H9 (cell line): ENCODE measurements around the gene DPH1. TPM values are rescaled to one million over a fixed set of nuclear protein-coding genes. Genes with fewer than 3 reads are reported as not detected.

Source experiments
- DNase-seq: peaks from one replicate; pipeline ENCODE4 v3.0.0-alpha.2; 2017
- H2AFZ ChIP-seq: one replicate; pipeline ENCODE4 v1.6.1; 2013; ENCODE audit warnings: mild to moderate bottlenecking, low read length, control low read depth, moderate library complexity
- H2AK5ac ChIP-seq: 2 replicates; pipeline ENCODE4 v1.6.1; 2013; ENCODE audit warnings: low read length, control low read depth, mixed read lengths; ENCODE audit not compliant: insufficient read length
- H2BK120ac ChIP-seq: one replicate; pipeline ENCODE4 v1.6.1; 2013; ENCODE audit warnings: low read depth, mild to moderate bottlenecking, low read length, control low read depth, inconsistent platforms; ENCODE audit not compliant: poor library complexity, severe bottlenecking
- H2BK12ac ChIP-seq: 2 replicates; pipeline ENCODE4 v1.6.1; 2013; ENCODE audit warnings: low read length, control low read depth, mixed read lengths, low read depth; ENCODE audit not compliant: insufficient read length
- H2BK15ac ChIP-seq: 2 replicates; pipeline ENCODE4 v1.6.1; 2013; ENCODE audit warnings: low read depth, low read length, control low read depth
- H2BK20ac ChIP-seq: one replicate; pipeline ENCODE4 v1.6.1; 2013; ENCODE audit warnings: low read depth, mild to moderate bottlenecking, low read length, control low read depth, inconsistent platforms; ENCODE audit not compliant: poor library complexity, severe bottlenecking
- H2BK5ac ChIP-seq: 2 replicates; pipeline ENCODE4 v1.6.1; 2013; ENCODE audit warnings: low read length, control low read depth, mixed read lengths; ENCODE audit not compliant: insufficient read length
- H3K14ac ChIP-seq: 2 replicates; pipeline ENCODE4 v1.6.1; 2013; ENCODE audit warnings: low read length, control low read depth; ENCODE audit not compliant: insufficient read depth
- H3K18ac ChIP-seq: 2 replicates; pipeline ENCODE4 v1.6.1; 2013; ENCODE audit warnings: low read depth, mild to moderate bottlenecking, mixed read lengths, low read length, control low read depth; ENCODE audit not compliant: insufficient read length
- H3K23ac ChIP-seq: 2 replicates; pipeline ENCODE4 v1.6.1; 2013; ENCODE audit warnings: low read length, control low read depth, mixed read lengths, low read depth; ENCODE audit not compliant: insufficient read length
- H3K23me2 ChIP-seq: 2 replicates; pipeline ENCODE4 v1.6.1; 2013; ENCODE audit warnings: low read depth, mild to moderate bottlenecking, mixed read lengths, low read length, control low read depth; ENCODE audit not compliant: insufficient read length, poor library complexity, severe bottlenecking
- H3K27ac ChIP-seq: 2 replicates; pipeline ENCODE4 v1.5.1; 2013; ENCODE audit warnings: low read length, control low read depth, mixed read lengths, low read depth; ENCODE audit not compliant: insufficient read length
- H3K27me3 ChIP-seq: 2 replicates; pipeline ENCODE4 v1.6.1; 2013; ENCODE audit warnings: low read length, control low read depth, inconsistent platforms; ENCODE audit not compliant: insufficient read depth
- H3K4ac ChIP-seq: 2 replicates; pipeline ENCODE4 v1.6.1; 2013; ENCODE audit warnings: low read depth, mild to moderate bottlenecking, control low read depth, inconsistent platforms, low read length, moderate library complexity
- H3K4me1 ChIP-seq: 2 replicates; pipeline ENCODE4 v1.6.1; 2013; ENCODE audit warnings: low read length, control low read depth, inconsistent platforms; ENCODE audit not compliant: insufficient read depth
- H3K4me2 ChIP-seq: 2 replicates; pipeline ENCODE4 v1.6.1; 2013; ENCODE audit warnings: low read length, control low read depth, mixed read lengths; ENCODE audit not compliant: insufficient read length, insufficient read depth
- H3K56ac ChIP-seq: 2 replicates; pipeline ENCODE4 v1.6.1; 2013; ENCODE audit warnings: low read depth, mild to moderate bottlenecking, mixed read lengths, low read length, control low read depth; ENCODE audit not compliant: insufficient read length
- H3K79me1 ChIP-seq: 2 replicates; pipeline ENCODE4 v1.6.1; 2013; ENCODE audit warnings: low read depth, mild to moderate bottlenecking, moderate library complexity, low read length, control low read depth, inconsistent platforms; ENCODE audit not compliant: insufficient read depth, poor library complexity, severe bottlenecking
- H3K79me2 ChIP-seq: 2 replicates; pipeline ENCODE4 v1.6.1; 2013; ENCODE audit warnings: low read length, control low read depth, inconsistent platforms; ENCODE audit not compliant: insufficient read depth
- H3K9ac ChIP-seq: 2 replicates; pipeline ENCODE4 v1.6.1; 2013; ENCODE audit warnings: low read length, control low read depth, mixed read lengths; ENCODE audit not compliant: insufficient read length; ENCODE audit errors: extremely low read depth
- H3K9me3 ChIP-seq: one replicate; pipeline ENCODE4 v1.6.1; 2013; ENCODE audit warnings: low read depth, low read length, inconsistent platforms; ENCODE audit not compliant: control insufficient read depth
- H3T11ph ChIP-seq: one replicate; pipeline ENCODE4 v1.6.1; 2013; ENCODE audit warnings: mild to moderate bottlenecking, low read length, control low read depth, inconsistent platforms
- H4K20me1 ChIP-seq: one replicate; pipeline ENCODE4 v1.6.1; 2013; ENCODE audit not compliant: control insufficient read depth, insufficient read length, insufficient read depth
- H4K5ac ChIP-seq: 2 replicates; pipeline ENCODE4 v1.6.1; 2013; ENCODE audit warnings: low read depth, mild to moderate bottlenecking, mixed read lengths, low read length, control low read depth; ENCODE audit not compliant: insufficient read length
- H4K8ac ChIP-seq: replicated peaks from 2 replicates; pipeline ENCODE4 v1.6.1; 2013; ENCODE audit warnings: low read length, control low read depth, mixed read lengths, low read depth; ENCODE audit not compliant: insufficient read length
- H4K91ac ChIP-seq: 2 replicates; pipeline ENCODE4 v1.6.1; 2013; ENCODE audit warnings: low read depth, mild to moderate bottlenecking, moderate library complexity, mixed read lengths, low read length, control low read depth; ENCODE audit not compliant: insufficient read length
- H3K27ac Mint-ChIP-seq, 3 experiments: 2 replicates in 2 of 3; 3 replicates in 1 of 3; pipeline ENCODE4 v1.8.0; 2020 to 2021; ENCODE audit warnings: mixed read lengths in 3 of 3, mild to moderate bottlenecking in 1 of 3, moderate library complexity in 1 of 3
- H3K27me3 Mint-ChIP-seq: 2 replicates; pipeline ENCODE4 v1.8.0; 2021; ENCODE audit warnings: low read depth, mild to moderate bottlenecking, moderate library complexity, mixed read lengths
- H3K36me3 Mint-ChIP-seq, 3 experiments: 2 replicates in 2 of 3; 3 replicates in 1 of 3; pipeline ENCODE4 v1.8.0; 2020 to 2021; ENCODE audit warnings: low read depth in 3 of 3, mixed read lengths in 3 of 3; ENCODE audit not compliant: insufficient read depth in 1 of 3
- H3K4me1 Mint-ChIP-seq, 2 experiments: 2 replicates each; pipeline ENCODE4 v1.8.0; 2020; ENCODE audit warnings: mixed read lengths in 2 of 2
- H3K4me3 Mint-ChIP-seq, 2 experiments: 2 replicates in 1 of 2; 3 replicates in 1 of 2; pipeline ENCODE4 v1.8.0; 2020 to 2021; ENCODE audit warnings: mild to moderate bottlenecking in 2 of 2, mixed read lengths in 2 of 2, moderate library complexity in 1 of 2
- H3K9me3 Mint-ChIP-seq, 2 experiments: 2 replicates in 1 of 2; 3 replicates in 1 of 2; pipeline ENCODE4 v1.8.0; 2020; ENCODE audit warnings: mild to moderate bottlenecking in 2 of 2, mixed read lengths in 2 of 2, moderate library complexity in 1 of 2
- CTCF ChIP-seq: fragments of 200-600 bp; sonication (generic); conservative IDR thresholded peaks from 3 replicates; pipeline ENCODE4 v1.8.0; 2021; ENCODE audit warnings: antibody characterized with exemption, mild to moderate bottlenecking
- WGBS: extraction: QIAGEN DNeasy Blood & Tissue Kit; methylation state at CpG from one replicate; pipeline ENCODE4 v1.1.7; 2013; ENCODE audit warnings: missing lambda C conversion rate, low lambda C conversion rate, mixed read lengths; ENCODE audit not compliant: insufficient read length; ENCODE audit errors: extremely low coverage; 5-methylcytosine and 5-hydroxymethylcytosine counted together
- total RNA-seq: library from RNA; stranded (reverse); gene quantifications from 2 replicates; pipeline ENCODE4 v1.2.1, GENCODE V29; 2021

The DPH1 gene
- total RNA-seq, 1 experiment from 2014 or later = 27.5 TPM

DNA sequence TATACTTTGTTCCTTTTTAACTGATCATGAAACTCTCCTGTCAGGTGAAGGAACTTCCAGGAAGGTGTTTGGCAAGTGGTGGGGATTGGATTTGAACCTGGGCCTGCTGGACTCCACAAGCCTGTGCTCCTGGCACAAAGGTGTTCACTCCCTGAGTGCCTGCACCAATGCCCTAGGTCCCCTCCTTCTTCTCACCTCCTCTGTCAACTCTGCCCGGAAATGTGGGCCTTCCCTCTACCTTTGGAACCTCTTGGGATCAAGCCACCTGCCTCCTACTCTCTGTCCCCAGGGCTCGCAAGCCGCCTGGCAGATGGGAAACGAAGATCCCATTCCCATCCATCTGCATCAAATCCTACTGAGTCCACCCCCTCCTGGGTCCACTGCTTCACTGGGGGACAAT, 44.9 kb upstream of the DPH1 start:
- Histone ChIP-seq H3T11ph (no peak overlapping the region), H3K9me3 (no peaks in the 10 kb centered on the region), H2BK15ac (no peak overlapping the region), H3K27me3 (no peaks in the 10 kb centered on the region; the same call in 1 of the 2 replicates), H3K9ac (no peak overlapping the region), H2BK20ac (no peak overlapping the region), H3K27ac (no peak overlapping the region), H2BK120ac (no peak overlapping the region), H3K14ac (no peak overlapping the region), H3K4me1 (no peaks in the 10 kb centered on the region; the same call in 1 of the 2 replicates), H3K4me2 (no peak overlapping the region), H3K4ac (no peak overlapping the region), H4K91ac (no peak overlapping the region), H3K79me1 (no peaks in the 10 kb centered on the region), H4K8ac (no peak overlapping the region), H3K56ac (no peak overlapping the region), H2AK5ac (no peak overlapping the region), H3K23ac (no peak overlapping the region), H2BK12ac (no peak overlapping the region), H4K20me1 (no peaks in the 10 kb centered on the region), H2AFZ (no peak overlapping the region), H2BK5ac (no peak overlapping the region), H3K18ac (no peak overlapping the region), H3K23me2 (no peaks in the 10 kb centered on the region), H4K5ac (no peak overlapping the region), H3K79me2 (no peaks in the 10 kb centered on the region)
- Mint-ChIP-seq H3K27ac (no peak overlapping the region), H3K4me1 (peaks cover 10 to 20% of the 10 kb centered on the region in 2 experiments; a peak in 3 of 4 replicates), H3K36me3 (no peaks in the 10 kb centered on the region), H3K27me3 (peaks cover 34% of the 10 kb centered on the region), H3K4me3 (no peak overlapping the region), H3K9me3 (no peaks in the 10 kb centered on the region)
- no CpG with 5 or more reads among the region's 4 CpGs for WGBS
- DNase-seq = no peak
- TF ChIP-seq CTCF = no peak
